B cell (primary cell): ENCODE data around the gene TRIM28.

Experiments used
- CTCF ChIP-seq: fragments of 200-600 bp; IDR thresholded peaks from one replicate; pipeline ENCODE4 v1.8.0; 2022; ENCODE audit warnings: antibody characterized with exemption, mild to moderate bottlenecking
- EZH2 ChIP-seq: IDR thresholded peaks from 2 replicates; pipeline ENCODE4 v1.6.1; 2012; ENCODE audit warnings: borderline replicate concordance, low read depth, mild to moderate bottlenecking, moderate library complexity, low read length; ENCODE audit not compliant: insufficient read depth, poor library complexity, severe bottlenecking

GRCh38 chr19:58543826-58544590 is at the start of gene TRIM28:
- TF ChIP-seq CTCF, result no peak
- no peak for TF ChIP-seq EZH2
